ENCODE measurements around the gene MSI2. TPM values are rescaled to one million over a fixed set of nuclear protein-coding genes. Genes with fewer than 3 reads are reported as not detected.

Gene MSI2
- total and polyA plus RNA-seq, 8 donors: 35.0 to 49.5 (median 47.5) TPM

DNA sequence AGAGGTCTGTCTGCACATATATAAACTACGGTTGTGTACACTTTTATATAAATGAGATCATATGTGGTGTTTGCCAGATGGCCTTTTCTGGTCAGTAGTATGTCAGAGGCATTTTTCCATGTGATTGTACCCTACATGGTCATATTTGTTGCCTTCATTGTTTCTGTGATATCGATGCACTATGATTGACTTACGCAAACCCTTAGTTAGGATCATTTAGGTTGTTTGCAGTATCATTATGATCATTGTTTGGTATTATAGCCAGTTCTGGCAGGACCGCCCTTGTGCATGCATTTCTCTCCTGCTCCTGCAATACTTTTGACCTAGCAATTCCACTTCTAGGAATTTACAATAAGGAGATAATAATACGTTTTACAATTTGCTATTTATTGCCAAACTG, 169.1 kb downstream of the MSI2 start:
- TF ChIP-seq, protein P1, sequence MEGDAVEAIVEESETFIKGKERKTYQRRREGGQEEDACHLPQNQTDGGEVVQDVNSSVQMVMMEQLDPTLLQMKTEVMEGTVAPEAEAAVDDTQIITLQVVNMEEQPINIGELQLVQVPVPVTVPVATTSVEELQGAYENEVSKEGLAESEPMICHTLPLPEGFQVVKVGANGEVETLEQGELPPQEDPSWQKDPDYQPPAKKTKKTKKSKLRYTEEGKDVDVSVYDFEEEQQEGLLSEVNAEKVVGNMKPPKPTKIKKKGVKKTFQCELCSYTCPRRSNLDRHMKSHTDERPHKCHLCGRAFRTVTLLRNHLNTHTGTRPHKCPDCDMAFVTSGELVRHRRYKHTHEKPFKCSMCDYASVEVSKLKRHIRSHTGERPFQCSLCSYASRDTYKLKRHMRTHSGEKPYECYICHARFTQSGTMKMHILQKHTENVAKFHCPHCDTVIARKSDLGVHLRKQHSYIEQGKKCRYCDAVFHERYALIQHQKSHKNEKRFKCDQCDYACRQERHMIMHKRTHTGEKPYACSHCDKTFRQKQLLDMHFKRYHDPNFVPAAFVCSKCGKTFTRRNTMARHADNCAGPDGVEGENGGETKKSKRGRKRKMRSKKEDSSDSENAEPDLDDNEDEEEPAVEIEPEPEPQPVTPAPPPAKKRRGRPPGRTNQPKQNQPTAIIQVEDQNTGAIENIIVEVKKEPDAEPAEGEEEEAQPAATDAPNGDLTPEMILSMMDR (IDR thresholded peaks at IDR 0.05): no peak
- intact Hi-C loops (cut with DNase I): no loop called here
- H3K27ac ChIP-seq: no peak overlapping the region

DNA sequence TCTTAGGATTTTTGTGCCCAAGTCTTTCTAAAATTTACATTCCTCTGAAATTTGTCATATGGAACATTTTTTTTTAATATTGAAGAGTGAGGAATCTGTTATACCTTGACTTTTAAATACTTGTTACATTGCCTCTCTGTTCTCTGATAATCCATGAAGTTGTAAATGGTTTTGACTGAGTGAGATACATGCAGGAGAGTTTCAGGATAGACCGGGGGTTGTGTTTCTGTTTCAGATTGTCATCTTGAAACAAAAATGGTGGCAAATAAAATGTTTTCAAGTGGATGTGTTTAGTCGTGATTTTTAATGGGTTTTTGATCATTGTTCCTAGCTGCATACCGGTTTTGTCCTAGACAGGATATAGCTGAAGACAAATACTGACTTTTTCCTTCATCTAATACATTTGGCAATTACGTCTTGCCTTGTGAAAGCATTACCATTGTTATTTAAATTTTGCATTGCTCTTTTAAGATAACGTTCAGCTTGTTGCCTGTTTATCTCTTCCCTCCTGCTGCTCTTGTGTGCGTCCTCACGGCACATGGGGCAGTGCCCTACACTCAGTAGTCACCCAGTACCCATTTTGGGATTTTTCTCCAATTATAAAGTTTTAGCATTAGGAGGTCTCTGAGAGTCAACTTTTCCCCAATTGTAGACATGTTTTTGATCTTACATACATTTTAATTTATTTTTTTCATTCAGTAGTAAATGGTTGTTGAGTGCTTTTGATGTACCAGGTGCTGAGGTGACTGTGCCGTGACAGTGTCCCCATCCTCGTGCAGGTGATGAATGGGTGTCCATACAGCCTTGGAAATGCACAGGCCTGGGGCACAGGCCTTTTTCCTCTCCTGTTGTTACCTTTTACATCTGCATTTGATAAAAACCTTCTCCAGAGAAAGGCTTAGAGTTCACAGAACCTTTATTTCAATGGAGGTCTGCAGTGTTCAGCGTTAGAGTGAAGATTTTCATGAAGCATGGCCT, 169.9 kb downstream of the MSI2 start:
- no peaks in the 10 kb centered on the region for H3K9me3 ChIP-seq
- no peaks in the 10 kb centered on the region for H3K27me3 ChIP-seq
- no peak overlapping the region for H3K27ac ChIP-seq
- DNase-seq (no peak), ATAC-seq (no peak)
- H3K4me3 ChIP-seq: no peak overlapping the region
- peaks cover 0 to 8% of the 10 kb centered on the region in 2 donors for H3K4me1 ChIP-seq
- intact Hi-C loops (cut with DNase I): no loop called here
- TF ChIP-seq, protein P1 (IDR thresholded peaks at IDR 0.05): no peak
- H3K36me3 ChIP-seq: no peaks in the 10 kb centered on the region

More for the DNA sequence above, 169.1 kb downstream of the MSI2 start:
- H3K27me3 ChIP-seq: no peaks in the 10 kb centered on the region
- no peak for ATAC-seq
- H3K4me3 ChIP-seq: no peak overlapping the region
- no peak for DNase-seq
- H3K9me3 ChIP-seq: no peaks in the 10 kb centered on the region
- H3K36me3 ChIP-seq: no peaks in the 10 kb centered on the region
- H3K4me1 ChIP-seq: peaks cover 0 to 8% of the 10 kb centered on the region in 2 donors

DNA sequence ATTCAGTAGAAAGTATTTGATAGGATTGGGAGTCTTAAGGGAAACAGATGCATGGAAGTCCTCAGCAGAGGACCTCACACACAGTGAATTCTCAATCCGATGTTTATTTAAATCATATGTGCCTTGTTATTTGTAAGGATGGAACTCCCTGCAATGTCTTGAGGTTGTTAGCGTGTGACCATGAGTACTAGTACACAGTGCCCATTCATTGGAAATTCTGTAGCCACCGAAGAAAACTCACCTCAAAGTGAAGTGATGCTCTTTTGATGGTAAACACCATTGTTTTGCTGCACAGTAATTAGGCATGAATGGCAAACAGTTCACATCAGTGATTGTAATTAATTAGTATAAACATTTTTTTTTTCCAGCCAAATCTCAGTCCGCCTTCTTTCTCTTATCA, 173.6 kb downstream of the MSI2 start:
- Histone ChIP-seq H3K27me3 (no peaks in the 10 kb centered on the region), H3K4me3 (no peak overlapping the region), H3K27ac (no peak overlapping the region), H3K36me3 (no peaks in the 10 kb centered on the region), H3K4me1 (peaks cover 0 to 2% of the 10 kb centered on the region in 2 donors), H3K9me3 (no peaks in the 10 kb centered on the region)
- ATAC-seq (no peak), DNase-seq (no peak)
- intact Hi-C loops (cut with DNase I): no loop called here
- TF ChIP-seq, protein P1 (IDR thresholded peaks at IDR 0.05): no peak

DNA sequence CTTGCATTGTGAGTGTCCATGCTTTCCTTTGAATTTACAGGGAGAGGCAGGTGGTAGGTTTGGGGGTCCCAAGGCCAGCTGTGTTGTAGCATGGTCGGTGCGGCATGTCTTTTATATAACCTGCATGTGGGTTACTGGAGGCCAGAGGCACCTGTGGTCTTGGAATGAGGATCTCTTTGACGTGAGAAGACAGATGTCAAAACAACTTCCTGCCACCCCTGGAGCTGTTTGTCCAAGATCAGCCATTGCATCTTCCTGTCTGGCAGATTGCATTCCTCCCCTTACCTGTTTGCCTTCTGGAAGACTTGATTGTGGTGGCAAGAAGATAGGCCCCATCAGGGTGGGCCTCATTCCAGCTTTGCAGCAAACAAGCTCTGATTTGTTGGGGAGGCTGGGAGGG, 175.1 kb downstream of the MSI2 start:
- TF ChIP-seq, protein P1 (IDR thresholded peaks at IDR 0.05): no peak
- no peaks in the 10 kb centered on the region for H3K4me1 ChIP-seq
- ATAC-seq: no peak
- no peak overlapping the region for H3K27ac ChIP-seq
- intact Hi-C loops (cut with DNase I): no loop called here
- no peak for DNase-seq
- no peaks in the 10 kb centered on the region for H3K27me3 ChIP-seq
- no peaks in the 10 kb centered on the region for H3K36me3 ChIP-seq
- no peak overlapping the region for H3K4me3 ChIP-seq
- H3K9me3 ChIP-seq: no peaks in the 10 kb centered on the region

DNA sequence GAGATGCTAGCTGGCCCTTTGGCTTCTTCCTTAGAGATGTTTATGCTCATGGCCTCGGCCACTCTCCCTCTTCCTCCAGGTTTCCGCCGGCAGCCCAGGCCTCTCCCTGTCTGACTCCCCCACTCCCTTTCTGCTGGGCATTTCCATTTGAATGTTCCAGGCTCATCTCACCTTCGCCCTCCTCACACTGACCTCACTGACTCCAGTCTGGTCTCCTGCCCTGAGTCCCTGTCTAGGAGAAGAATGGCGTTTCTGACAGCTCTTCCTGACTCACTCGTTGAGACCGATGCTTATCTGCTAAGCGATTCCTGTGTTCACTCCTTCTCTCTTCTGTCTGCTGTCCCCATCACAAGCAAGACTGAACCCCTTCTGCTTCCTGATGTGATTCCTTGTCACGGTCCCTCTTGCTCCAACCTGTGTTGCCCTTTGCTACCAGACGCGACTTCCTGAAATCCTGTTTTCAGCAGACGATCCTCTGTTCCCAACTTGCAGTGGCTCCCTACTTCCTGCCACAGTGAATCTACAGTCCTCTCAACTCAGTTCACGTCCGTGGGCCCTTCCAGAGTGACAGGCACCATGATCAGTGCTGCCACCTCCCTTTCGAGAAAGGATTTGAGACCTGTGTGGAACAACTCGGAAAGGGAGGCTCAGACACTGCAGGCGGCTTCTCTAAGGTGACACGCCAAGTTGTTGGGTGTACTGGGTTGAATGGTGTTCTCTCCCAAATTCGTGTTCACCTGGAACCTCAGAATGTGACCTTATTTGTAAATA, 176.4 kb downstream of the MSI2 start:
- no peaks in the 10 kb centered on the region for H3K4me1 ChIP-seq
- DNase-seq (no peak), ATAC-seq (no peak)
- intact Hi-C loops (cut with DNase I): no loop called here
- TF ChIP-seq, protein P1 (IDR thresholded peaks at IDR 0.05): no peak
- no peaks in the 10 kb centered on the region for H3K36me3 ChIP-seq
- no peaks in the 10 kb centered on the region for H3K27me3 ChIP-seq
- H3K9me3 ChIP-seq: no peaks in the 10 kb centered on the region
- H3K27ac ChIP-seq: no peak overlapping the region
- H3K4me3 ChIP-seq: no peak overlapping the region

All from left lung (tissue), 10 donors.